Gastroesophageal sphincter (tissue), 4 donors: ENCODE results near the gene PCDHGA1. TPM values are rescaled to one million over a fixed set of nuclear protein-coding genes. Genes with fewer than 3 reads are reported as not detected.
"Not testable (repeated sequence)": the region's sequence is repeated elsewhere in the genome, so short reads cannot be mapped to it uniquely, and the experiment has no call there.

Source experiments
- ATAC-seq: fragments of 150-250 bp; one replicate; pipeline ENCODE4 v1.9.1; 2016; ENCODE audit warnings: mild to moderate bottlenecking, moderate library complexity
- H3K27ac ChIP-seq, 4 donors: fragments of 200-600 bp; sonication (generic) in 3 of 4; 1 replicate in 3 of 4; 2 replicates in 1 of 4; pipeline ENCODE4 v1.5.1; 2016 to 2019
- H3K27me3 ChIP-seq: fragments of 200-600 bp; sonication (generic); one replicate; pipeline ENCODE4 v1.5.1; 2019
- H3K36me3 ChIP-seq, 2 donors: fragments of 200-600 bp; sonication (generic); one replicate each; pipeline ENCODE4 v1.5.1; 2019; ENCODE audit warnings: control low read depth in 1 of 2
- H3K4me1 ChIP-seq, 3 donors: fragments of 200-600 bp; sonication (generic); 1 replicate in 2 of 3; 2 replicates in 1 of 3; pipeline ENCODE4 v1.5.1; 2016 to 2019; ENCODE audit warnings: control low read depth in 2 of 3
- H3K4me3 ChIP-seq, 2 donors: fragments of 200-600 bp; sonication (generic); one replicate each; pipeline ENCODE4 v1.5.1; 2019; ENCODE audit warnings: mild to moderate bottlenecking in 1 of 2, moderate library complexity in 1 of 2
- H3K9me3 ChIP-seq, 3 donors: fragments of 200-600 bp; sonication (generic); one replicate each; pipeline ENCODE4 v1.5.1; 2017 to 2019; ENCODE audit warnings: control low read depth in 2 of 3
- EP300 ChIP-seq: sonication (generic); formaldehyde crosslinking; IDR thresholded peaks from one replicate; pipeline ENCODE4 v1.6.1; 2017; ENCODE audit warnings: antibody characterized with exemption, mild to moderate bottlenecking
- POLR2A ChIP-seq, 2 donors: fragments of 450-650 bp; IDR thresholded peaks; one replicate each; pipeline ENCODE4 v1.6.1; 2017; ENCODE audit warnings: antibody characterized with exemption in 2 of 2, mild to moderate bottlenecking in 2 of 2, moderate library complexity in 1 of 2
- POLR2AphosphoS5 ChIP-seq: sonication (generic); formaldehyde crosslinking; IDR thresholded peaks from one replicate; pipeline ENCODE4 v1.6.1; 2017; ENCODE audit warnings: antibody characterized with exemption
- WGBS, 2 donors: methylation state at CpG; one replicate each; pipeline ENCODE4 v1.1.5; 2018; ENCODE audit warnings: low coverage in 1 of 2; 5-methylcytosine and 5-hydroxymethylcytosine counted together
- total RNA-seq, 4 donors: library from RNA; depleted of rRNA; stranded (reverse); fragments of >200 nt; gene quantifications; one replicate each; pipeline ENCODE4 v1.1.0, GENCODE V29; 2016
- TF ChIP-seq, protein P1 (sequence below), 4 experiments: fragments of 200-600 bp in 2 of 4; fragments of 450-650 bp in 2 of 4; sonication (generic) in 1 of 4; IDR thresholded peaks; one replicate each; pipeline ENCODE4 v1.5.1; 2017 to 2019; ENCODE audit warnings: antibody characterized with exemption in 4 of 4, mild to moderate bottlenecking in 2 of 4, moderate library complexity in 2 of 4

PCDHGA1 gene
- total RNA-seq, 4 donors from 2014 or later, result 0.67 to 1.3 (median 1.1) TPM

DNA sequence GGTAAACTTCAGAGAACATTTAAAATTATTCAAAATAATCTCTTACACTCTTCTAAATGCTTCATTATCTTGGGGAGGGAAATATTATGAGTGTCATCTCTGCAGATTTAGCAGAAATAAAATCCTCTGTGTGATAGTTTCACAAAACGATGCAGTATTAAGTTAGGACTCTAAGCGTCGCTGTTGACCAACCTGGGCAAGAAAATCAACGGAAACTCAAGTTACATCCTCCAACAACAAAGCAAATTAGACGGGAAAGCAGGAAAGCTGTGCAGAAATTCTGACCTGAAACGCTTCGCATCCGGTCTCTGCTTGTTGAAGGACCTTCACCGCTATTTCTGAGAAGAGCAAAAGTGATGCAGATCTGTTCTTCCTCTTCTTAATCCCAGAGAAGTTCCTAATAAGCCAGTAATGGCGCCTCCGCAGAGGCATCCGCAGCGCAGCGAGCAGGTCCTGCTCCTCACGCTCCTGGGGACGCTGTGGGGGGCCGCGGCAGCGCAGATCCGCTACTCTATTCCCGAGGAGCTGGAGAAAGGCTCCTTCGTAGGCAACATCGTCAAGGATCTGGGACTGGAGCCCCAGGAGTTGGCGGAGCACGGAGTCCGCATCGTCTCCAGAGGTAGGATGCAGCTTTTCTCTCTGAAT lies 43.5 kb downstream of the PCDHGA1 start, which contains the start of gene PCDHGA6:
Gene PCDHGA6, plus strand, starts transcription at position 219 of the 645 bp plus-strand sequence. Its CDS starts 193 bp downstream, at position 412.
- TF ChIP-seq POLR2A (IDR thresholded peaks at IDR 0.05) (no peak), EP300 (no peak), POLR2AphosphoS5 (no peak)
- TF ChIP-seq, protein P1, sequence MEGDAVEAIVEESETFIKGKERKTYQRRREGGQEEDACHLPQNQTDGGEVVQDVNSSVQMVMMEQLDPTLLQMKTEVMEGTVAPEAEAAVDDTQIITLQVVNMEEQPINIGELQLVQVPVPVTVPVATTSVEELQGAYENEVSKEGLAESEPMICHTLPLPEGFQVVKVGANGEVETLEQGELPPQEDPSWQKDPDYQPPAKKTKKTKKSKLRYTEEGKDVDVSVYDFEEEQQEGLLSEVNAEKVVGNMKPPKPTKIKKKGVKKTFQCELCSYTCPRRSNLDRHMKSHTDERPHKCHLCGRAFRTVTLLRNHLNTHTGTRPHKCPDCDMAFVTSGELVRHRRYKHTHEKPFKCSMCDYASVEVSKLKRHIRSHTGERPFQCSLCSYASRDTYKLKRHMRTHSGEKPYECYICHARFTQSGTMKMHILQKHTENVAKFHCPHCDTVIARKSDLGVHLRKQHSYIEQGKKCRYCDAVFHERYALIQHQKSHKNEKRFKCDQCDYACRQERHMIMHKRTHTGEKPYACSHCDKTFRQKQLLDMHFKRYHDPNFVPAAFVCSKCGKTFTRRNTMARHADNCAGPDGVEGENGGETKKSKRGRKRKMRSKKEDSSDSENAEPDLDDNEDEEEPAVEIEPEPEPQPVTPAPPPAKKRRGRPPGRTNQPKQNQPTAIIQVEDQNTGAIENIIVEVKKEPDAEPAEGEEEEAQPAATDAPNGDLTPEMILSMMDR (IDR thresholded peaks at IDR 0.05), result peak in 3 of 4 experiments; percentile 15 to 40 (median 33)
- peaks cover 0 to 3% of the 10 kb centered on the region in 2 donors for H3K36me3 ChIP-seq
- ATAC-seq, result no peak
- peak within 1 kb of the TSS in 1 of 2 donors; percentile 32 for H3K4me3 ChIP-seq
- peak within 1 kb of the TSS in 1 of 4 donors; percentile 12 for H3K27ac ChIP-seq
- H3K9me3 ChIP-seq, result peaks cover 3 to 100% (median 6%) of the 10 kb centered on the region in 3 donors
- peaks cover 10% of the 10 kb centered on the region for H3K27me3 ChIP-seq
- no peaks in the 10 kb centered on the region for H3K4me1 ChIP-seq
- 6 to 8% methylated on average over 9 to 15 of the region's 27 CpGs for WGBS, 2 donors

DNA sequence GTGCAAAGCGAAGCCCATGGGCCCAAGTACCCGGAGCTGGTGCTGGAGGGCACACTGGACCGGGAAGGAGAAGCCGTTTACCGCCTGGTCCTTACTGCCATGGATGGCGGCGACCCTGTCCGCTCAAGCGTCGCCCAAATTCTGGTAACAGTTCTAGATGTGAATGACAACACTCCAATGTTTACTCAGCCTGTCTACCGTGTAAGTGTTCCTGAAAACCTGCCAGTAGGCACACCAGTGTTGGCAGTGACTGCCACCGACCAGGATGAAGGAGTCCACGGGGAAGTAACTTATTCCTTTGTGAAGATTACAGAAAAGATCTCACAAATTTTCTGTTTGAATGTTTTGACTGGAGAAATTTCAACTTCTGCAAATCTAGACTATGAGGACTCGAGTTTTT lies 44.3 kb downstream of the PCDHGA1 start:
- Histone ChIP-seq H3K4me1 (no peaks in the 10 kb centered on the region), H3K4me3 (no peak overlapping the region), H3K36me3 (peaks cover 0 to 3% of the 10 kb centered on the region in 2 donors), H3K27me3 (peaks cover 10% of the 10 kb centered on the region), H3K9me3 (peaks cover 3 to 100% (median 6%) of the 10 kb centered on the region in 3 donors), H3K27ac (no peak overlapping the region)
- 53 to 58% methylated on average over 3 to 6 of the region's 14 CpGs for WGBS, 2 donors
- TF ChIP-seq POLR2A (IDR thresholded peaks at IDR 0.05), result no peak
- TF ChIP-seq, protein P1 (IDR thresholded peaks at IDR 0.05), result no peak
- ATAC-seq, result no peak

DNA sequence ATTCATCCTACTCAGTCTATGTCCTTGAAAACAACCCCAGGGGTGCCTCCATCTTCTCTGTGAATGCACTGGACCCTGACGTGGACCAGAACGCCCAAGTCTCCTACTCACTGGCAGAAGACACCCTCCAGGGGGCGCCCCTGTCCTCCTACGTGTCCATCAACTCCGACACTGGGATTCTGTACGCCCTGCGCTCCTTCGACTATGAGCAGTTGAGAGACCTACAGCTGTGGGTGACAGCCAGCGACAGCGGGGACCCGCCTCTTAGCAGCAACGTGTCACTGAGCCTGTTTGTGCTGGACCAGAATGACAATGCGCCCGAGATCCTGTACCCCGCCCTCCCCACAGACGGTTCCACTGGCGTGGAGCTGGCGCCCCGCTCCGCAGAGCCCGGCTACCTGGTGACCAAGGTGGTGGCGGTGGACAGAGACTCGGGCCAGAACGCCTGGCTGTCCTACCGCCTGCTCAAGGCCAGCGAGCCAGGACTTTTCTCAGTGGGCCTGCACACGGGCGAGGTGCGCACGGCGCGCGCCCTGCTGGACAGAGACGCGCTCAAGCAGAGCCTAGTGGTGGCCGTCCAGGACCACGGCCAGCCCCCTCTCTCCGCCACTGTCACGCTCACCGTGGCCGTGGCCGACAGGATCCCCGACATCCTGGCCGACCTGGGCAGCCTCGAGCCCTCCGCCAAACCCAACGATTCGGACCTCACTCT lies 45.3 kb downstream of the PCDHGA1 start:
- not testable (repeated sequence) for ATAC-seq, H3K4me1 ChIP-seq, H3K27me3 ChIP-seq, H3K36me3 ChIP-seq, H3K27ac ChIP-seq, H3K4me3 ChIP-seq
- WGBS, 2 donors, result 35% methylated on average over 14 of the region's 48 CpGs; no CpG with 5 or more reads in 1 of the 2 donors
- H3K9me3 ChIP-seq, result peaks cover 3 to 98% (median 6%) of the 10 kb centered on the region in 3 donors

DNA sequence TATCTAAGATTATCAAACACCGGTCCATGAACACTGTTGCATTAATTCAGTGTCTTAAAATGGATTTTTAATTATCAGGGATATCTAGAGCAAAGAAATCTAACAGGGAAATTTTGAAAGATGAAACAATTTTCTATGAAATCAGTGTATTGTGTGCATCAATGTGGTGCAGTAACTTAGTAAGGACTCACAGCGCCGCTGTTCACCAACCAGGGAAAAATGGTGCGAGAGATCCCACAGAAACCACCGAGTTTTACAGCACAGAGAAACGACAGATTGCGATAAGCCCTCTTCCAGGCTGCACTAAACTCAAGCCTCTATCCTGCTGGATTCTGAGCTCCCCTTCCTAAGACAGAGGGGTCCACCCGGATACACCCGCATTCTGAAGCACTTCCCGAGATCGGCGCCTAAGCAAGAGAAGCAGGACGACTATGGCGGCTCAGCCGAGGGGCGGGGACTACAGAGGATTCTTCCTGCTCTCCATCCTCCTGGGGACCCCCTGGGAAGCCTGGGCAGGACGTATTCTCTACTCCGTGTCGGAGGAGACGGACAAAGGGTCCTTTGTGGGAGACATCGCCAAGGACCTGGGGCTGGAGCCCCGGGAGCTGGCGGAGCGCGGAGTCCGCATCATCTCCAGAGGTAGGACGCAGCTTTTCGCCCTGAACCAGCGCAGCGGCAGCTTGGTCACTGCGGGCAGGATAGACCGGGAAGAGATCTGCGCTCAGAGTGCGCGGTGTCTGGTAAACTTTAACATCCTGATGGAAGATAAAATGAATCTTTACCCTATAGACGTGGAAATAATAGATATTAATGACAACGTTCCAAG lies 52.4 kb downstream of the PCDHGA1 start, which contains the start of gene PCDHGA7:
Gene PCDHGA7, plus strand, starts transcription at position 274 of the 826 bp plus-strand sequence. Its CDS starts 158 bp downstream, at position 432.
- Histone ChIP-seq H3K4me3 (peak within 1 kb of the TSS in 1 of 2 donors; percentile 21), H3K36me3 (peaks cover 0 to 9% of the 10 kb centered on the region in 2 donors), H3K9me3 (peaks cover 2 to 98% (median 6%) of the 10 kb centered on the region in 3 donors), H3K27ac (no peak within 1 kb of the TSS), H3K4me1 (no peaks in the 10 kb centered on the region), H3K27me3 (no peaks in the 10 kb centered on the region)
- 13 to 28% methylated on average over 14 to 23 of the region's 37 CpGs for WGBS, 2 donors
- TF ChIP-seq POLR2AphosphoS5 (no peak), EP300 (no peak), POLR2A (IDR thresholded peaks at IDR 0.05) (no peak)
- TF ChIP-seq, protein P1 (IDR thresholded peaks at IDR 0.05), result no peak
- no peak for ATAC-seq

DNA sequence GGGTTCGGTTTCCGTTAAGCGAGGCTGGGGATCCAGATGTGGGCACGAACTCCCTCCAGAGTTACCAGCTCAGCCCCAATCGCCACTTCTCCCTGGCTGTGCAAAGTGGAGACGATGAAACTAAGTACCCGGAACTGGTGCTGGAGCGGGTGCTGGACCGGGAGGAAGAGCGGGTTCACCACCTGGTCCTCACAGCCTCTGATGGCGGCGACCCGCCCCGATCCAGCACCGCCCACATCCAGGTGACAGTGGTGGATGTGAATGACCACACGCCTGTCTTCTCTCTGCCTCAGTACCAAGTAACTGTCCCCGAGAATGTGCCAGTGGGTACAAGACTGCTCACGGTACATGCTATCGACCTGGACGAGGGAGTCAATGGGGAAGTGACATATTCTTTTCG lies 53.0 kb downstream of the PCDHGA1 start:
- TF ChIP-seq POLR2A (IDR thresholded peaks at IDR 0.05) (no peak), POLR2AphosphoS5 (no peak), EP300 (no peak)
- TF ChIP-seq, protein P1 (IDR thresholded peaks at IDR 0.05), result no peak
- Histone ChIP-seq H3K36me3 (peaks cover 0 to 6% of the 10 kb centered on the region in 2 donors), H3K4me1 (no peaks in the 10 kb centered on the region), H3K27me3 (no peaks in the 10 kb centered on the region), H3K9me3 (peaks cover 2 to 97% (median 6%) of the 10 kb centered on the region in 3 donors), H3K4me3 (no peak overlapping the region), H3K27ac (no peak overlapping the region)
- no peak for ATAC-seq
- 29 to 45% methylated on average over 12 to 15 of the region's 21 CpGs for WGBS, 2 donors
